HPDE6-E6E7 (cell line): Measurements from ENCODE around the gene ZP4.
"Not testable (repeated sequence)": the region's sequence is repeated elsewhere in the genome, so short reads cannot be mapped to it uniquely, and the experiment has no call there.

Source experiments
- DNase-seq: peaks from one replicate; pipeline ENCODE4 v3.0.0; 2011; ENCODE audit warnings: missing footprints; ENCODE audit errors: extremely low spot score

The ZP4 gene

DNA sequence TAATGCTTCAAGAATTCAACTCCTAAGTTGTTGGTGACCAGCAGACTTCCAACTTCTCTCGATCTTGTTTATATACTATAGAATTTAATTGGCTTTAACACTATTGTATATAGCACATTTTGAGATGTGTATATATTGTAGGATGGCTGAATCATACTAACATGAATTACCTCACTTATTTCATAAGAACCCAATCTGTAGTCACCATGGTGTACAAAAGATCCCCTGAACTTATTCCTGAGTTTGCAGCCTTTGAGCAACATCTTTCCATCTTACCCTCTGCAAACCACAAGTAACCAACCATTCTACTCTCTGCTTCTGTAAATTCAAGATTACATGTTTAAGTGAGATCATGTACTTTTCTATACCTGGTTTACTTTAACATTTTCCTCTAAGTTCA, 12.3 kb downstream of the ZP4 start:
- no peak for DNase-seq

DNA sequence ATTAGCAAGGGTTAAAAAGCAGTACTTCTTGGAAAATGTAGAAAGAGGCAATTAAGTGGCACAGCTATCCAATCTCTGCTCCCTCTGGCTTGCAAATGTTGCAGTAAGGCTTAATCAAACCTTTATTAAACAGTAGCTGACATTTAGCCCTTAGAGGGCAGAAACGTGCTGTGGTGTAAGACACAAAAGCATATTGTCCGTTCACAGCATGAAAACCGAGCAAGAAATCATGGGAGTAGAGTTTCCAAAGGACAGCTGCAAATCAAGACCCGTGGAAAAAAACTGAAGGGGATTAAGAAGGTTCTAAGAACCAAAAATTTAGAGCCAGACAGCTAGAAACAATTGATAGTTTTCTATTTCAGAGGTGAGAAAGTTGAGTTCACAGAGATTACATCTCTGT, 13.1 kb downstream of the ZP4 start:
- DNase-seq = no peak

DNA sequence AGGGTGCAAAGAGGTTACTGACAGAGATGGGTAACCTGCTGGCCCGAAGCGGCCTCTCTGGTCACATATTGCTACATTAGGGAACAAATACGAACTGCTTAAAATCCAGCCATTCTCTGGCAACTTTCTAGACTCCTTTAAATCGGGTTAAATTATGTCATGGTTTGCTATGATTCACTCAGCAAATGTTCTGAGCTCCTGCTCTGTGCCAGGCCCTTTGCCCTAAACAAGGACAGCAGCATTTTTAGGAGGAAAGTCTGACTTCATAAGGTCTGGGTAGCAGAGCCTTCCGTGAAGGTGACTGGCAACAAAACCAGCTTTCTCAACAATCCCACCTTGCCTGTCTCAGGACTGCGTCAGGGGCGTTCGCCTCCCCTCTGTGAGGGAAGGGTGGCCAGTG, 15.4 kb downstream of the ZP4 start:
- DNase-seq = no peak

DNA sequence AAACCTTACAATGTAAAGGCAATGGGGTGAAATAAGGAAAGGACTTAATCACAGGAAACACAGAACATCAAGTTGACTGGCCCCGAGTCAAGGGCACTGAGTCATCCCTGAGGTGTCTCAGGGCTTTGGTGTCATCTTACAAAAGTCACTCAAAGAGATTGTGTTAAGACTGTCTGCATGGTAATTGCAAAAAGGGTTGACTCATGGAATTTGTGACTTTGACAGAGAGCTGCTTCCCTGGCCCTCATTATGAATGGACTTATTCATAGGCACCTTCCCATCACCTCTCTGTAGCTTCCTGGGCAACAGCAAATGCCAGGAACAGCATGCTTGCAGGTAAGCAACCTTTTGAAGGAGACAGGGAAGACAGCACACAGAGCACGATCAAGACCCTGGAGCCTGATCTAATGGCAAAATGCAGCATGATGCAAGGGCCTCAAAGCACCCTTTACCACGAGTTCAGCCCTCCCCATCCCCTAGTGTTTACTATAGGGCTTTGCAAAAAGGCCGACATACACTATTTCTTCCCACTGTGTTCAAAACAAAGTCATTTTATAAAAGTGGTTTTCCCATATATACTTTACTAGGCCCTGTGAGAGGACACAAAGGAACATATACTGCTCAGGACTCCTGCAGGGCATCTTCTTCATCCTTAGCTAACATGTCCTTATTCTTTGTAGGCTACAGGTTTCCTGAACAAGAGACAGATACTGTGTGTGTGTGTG, 17.1 kb downstream of the ZP4 start:
- DNase-seq = peak; percentile 84

DNA sequence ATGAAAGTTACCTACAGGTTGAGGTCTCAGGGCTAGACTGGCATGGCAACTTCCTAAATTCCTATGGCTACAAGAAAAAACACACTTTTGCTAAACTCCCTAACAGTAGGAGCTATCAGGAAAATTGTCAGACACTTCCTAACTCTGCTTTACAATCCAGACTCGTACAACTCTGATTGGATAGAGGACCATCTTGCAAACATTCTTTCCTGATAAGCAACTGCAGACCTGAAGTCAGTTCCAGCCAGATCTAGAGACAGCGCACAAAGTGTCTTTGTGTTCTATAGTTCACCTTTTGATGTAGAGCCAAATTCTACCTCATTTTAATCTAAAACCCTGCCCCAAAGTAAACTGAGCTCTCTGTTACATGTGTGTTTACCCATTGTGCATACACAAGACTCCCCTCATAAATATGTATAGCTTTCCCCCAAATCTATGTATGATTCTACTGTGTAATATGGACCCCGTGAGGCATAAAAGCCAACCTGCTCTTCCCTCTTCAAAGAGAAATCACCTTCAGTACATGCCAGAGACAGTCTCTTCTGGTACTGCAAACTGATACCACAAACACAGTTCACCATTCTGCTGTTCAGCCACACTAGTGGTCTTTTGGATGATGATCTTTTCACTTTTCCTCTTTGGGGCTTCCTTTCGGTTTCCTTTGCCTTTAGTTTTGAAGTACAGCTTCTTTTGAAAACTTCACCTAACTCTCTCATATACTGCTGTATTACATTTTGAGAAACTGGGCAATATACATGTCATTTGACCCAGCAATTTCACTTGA, 21.7 kb downstream of the ZP4 start:
- DNase-seq = no peak

DNA sequence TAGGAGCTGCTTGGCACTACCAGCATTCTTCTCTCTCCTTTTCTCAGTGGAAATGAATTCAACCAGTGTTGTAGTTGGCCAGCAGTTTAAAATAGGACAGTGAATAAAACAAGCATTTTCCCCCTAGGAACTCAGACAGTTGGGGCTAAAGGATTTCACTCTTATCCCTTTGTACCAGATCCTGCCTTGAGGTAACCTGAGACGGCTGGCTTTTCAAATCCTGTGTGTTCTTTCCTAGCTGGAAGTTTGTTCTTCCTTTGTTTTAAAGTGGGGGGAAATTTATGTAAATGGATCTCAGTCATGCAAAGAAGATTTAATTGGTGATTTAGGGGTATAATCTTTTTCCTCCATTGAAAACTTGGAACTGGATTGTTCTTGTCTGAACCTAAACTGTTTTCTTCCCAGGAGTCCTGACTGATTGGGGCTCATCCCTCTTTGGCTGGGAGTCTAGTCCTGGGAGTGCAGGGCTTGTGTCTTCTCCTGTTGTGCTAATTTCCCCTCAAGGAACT, 23.3 kb downstream of the ZP4 start:
- DNase-seq = no peak

DNA sequence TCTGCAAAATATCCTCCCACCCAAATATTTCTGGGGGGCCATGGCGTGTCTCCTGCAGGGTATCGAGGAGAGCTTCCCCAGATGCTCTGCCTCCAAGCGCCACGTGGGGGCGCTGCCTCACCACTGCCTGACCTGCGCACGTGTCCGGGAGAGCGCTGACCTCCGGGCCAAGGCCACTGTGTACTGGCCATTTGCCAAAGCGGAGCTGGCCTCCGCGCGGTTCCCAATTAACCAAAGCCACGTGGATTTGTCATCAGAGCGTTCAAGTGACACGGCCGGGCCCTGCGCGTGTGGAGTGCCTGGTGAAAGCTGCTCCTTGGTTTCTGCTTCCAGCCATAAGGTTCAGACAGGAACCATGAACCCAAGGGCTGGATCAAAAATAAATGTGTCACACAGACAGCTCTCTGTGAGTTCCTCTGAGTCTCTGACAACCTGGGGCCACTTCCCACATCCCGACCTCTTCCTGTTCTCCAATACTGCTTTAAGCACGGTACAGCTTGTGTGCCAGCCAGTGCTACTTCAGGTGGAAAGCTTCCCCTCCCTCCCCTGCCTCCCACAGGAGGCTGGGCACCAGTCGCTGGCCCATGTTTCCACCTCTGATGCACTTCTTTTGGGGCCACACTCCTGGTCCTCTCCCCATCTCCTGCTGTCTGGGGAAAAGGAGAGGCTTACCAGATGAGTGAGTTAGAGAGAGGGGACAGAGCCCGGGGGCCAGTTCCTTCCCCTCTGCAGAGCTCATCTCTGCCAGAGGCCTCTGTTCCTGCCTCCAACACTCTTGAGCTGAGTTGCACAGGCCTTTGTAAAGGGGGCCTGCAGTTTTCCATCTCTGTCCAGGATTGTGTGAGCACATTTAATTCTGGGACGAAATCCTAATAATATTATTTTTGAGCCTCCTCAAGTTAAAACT, 26.1 kb downstream of the ZP4 start:
- DNase-seq = peak; percentile 46

DNA sequence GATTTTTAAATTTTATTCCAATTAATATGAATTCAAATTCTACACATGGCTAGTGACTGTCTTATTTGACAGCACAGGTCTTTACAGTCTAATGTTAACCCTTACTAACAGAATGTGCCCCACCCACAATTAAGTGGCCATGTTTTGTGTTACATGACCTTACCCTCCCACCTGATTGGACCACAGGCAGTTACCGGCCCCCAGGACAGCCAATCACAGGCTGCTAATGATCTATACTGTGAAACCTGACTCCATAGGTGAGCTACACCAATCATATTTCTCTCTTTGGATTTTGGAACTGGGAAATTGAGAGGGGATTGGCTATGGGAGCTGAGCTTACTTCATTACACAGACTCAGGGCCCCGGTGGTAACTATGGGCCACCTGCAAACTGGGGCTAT, 27.5 kb downstream of the ZP4 start:
- DNase-seq = no peak

DNA sequence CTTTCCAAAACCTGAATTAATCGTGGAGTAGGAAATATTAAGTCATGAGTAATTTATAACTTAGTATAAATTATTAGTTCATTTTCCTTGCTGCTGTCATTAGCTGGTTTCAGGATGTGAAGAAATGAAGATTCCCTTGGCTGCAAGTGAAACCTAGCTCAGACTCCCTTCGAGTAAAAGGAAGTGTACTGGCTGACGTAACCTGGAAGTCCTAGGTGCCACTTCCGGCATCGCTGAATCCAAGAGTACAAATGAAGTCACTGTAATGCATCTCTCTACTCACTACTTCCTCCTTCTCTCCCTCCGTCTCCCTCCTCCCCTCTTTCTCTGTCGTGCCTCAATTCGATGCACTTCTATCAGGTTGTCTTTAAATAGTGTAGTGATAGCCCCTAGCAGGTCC, 28.8 kb downstream of the ZP4 start:
- no peak for DNase-seq

DNA sequence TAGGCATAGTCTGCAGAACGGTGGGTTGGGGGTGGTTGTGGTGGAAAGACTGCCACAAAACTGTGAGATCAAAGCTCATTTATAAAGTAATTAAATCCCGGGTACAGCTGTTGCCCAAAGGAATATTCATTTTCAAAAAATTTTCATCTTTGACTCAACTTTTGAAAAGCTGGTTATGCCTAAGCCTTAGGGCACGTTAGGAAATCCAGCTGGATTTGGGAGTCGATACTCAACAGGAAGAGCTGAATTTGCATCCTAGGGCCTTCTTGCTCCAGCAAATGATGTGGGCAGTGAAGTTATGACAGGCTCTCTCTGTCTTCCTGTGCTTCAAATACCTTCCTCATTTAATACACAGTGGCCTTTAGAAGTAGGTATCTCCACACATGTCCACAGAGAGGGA, 31.7 kb downstream of the ZP4 start:
- DNase-seq = no peak

DNA sequence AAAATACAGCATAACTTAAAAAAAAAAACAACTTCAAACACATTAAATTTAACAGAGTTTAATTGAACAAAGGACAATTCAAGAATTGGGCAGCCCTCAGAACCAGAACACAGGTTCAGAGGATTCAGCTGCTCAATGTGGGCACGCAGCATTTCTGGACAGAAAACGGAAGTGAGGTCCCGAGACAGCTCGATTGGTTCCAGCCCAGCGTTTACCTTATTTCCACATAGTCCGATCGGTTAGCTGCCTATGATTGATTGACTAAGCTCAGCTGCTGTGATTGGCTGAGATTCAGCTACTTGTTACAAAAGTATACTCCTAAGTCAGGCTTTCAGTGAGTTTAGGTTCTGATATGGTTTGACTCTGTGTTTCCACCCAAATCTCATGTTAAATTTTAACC, 33.3 kb downstream of the ZP4 start:
- no peak for DNase-seq

DNA sequence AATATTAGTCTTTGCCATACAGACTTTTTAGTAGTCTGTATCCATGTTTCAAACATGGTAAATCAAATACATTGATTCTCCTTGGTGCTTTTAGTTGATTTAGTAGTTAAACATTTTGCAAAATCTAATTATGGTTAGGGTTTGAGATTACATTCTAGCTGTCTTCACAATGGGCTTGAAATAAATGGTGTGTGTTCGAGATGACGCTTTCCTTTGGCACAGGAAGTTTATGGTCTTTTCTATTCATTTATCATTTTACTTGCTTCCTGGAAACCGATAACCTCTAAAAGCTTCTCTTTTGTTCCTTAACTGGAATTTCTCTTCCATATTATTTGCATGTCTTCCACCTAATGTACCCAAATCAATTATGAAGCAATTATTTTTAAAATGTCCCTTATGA, 38.4 kb downstream of the ZP4 start:
- no peak for DNase-seq

DNA sequence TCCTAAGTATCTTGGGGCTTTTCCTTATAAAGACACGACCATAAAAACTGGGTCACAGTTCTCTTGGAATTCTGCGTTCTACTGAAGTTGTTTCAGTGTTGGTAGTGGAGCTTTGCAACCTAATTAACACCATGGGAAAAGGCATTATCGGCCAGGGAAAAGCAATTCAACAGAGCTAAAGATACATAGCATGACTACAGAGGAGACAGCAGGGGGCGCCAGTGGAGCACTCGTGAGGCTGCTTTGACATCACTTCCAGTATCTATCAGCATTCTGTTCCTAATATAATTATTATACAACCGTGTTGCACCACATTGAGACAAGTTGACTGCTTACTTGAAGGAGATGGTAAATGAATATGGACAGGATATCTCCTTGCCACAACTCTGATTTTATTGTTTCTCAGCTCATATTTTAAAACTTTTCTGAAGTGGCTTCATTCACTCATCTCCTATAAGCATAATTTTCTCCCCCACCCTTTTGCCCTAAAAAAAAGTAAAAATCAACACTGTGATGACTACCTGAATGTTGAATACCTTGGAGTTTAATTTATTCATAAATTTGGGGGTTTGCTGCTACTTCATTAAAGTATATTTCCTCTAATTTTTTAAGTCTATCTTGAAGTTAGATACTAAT, 39.4 kb downstream of the ZP4 start:
- DNase-seq = peak; percentile 28

DNA sequence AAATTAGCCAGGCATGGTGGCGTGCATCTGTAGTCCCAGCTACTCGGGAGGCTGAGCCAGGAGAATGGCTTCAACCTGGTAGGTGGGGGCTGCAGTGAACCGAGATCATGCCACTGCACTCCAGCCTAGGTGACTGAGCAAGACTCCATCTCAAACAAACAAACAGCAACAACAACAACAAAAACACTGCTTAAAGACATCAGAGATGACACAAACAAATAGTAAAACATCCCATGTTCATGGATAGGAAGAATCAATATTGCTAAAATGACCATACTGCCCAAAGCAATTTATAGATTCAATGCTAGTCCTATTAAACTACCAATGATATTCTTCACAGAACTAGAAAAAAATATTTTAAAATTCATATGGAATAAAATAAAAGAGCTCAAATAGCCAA, 47.2 kb downstream of the ZP4 start:
- DNase-seq = not testable (repeated sequence)

DNA sequence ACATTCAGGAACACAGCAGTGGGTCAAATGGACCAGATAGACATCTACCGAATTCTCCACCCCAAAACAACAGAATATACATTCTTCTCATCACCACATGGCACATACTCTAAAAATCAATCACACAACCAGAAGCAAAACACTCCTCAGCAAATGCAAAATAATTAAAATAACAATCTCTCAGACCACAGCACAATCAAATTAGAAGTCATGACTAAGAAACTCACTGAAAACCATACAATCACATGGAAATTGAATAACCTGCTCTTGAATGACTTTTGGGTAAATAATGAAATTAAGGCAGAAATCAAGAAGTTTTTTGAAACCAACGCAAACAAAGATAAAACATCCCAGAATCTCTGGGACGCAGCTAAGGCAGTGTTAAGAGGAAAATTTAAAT, 49.2 kb downstream of the ZP4 start:
- DNase-seq = no peak

DNA sequence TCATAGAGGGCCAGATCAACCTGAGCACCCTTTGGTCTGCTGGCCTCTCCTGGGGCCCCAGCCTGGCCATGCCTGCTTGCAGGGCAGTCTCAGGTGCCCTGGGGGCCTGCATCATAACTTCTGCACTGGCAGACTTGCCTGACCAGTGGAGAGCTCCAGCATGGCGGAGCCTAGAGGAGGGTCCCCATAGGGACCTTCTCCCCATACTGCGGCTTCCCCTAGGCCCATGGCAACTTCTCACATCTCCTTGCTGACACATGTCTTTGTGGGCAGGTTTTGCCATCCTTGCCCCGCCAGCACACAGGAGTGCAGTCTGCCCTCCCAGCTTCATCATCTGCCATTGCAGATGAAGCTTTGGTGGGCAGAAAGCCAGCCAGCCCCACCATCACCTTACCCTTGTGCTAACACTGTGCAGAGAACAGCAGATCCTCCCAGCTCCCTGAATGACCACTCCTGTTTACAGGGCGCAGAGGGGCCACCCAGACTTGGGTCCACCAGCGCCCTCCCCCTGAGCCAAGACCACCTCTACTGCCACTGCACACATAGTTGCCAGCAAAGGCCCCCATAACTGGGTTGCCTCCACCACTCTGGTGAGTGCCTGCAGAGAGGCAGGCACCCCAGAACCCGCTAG, 51.7 kb downstream of the ZP4 start:
- no peak for DNase-seq

DNA sequence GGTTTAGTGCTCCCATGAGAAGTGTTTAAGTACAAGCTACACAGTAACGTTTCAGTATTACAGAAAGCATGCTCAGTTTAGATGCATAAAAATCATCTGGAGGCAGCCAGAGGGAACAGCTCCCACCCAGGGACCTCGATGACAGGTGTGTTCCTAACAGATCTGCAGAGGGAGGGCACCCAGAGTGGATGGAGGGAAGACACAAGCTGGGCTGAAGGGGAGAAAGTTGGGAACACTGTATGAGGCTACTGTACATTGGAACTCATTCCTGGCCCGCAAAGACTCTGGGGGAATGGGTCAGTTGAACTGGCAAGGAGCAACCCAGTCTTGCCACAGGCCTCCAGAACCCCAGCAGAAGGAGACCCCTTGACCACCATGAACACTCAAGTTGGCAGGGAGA, 52.4 kb downstream of the ZP4 start:
- no peak for DNase-seq

DNA sequence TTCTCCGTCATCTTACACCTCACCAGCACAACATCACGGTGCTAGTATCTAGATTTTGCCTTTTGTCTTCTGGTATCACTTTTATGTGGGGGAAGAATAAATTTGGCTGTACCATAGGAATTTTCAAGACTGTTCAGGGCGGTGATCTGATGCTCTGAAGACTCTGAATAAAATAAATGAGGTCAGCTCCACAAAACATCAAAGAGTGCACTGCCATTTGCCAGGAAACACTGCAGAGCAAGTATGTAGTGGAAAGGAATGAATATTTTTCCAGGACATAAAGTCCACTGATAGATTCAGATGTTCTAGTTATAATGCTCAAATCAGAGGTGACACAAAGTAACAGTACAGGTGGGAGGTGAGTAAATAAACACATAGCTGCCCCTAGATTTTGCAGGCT, 56.3 kb downstream of the ZP4 start:
- DNase-seq = no peak

DNA sequence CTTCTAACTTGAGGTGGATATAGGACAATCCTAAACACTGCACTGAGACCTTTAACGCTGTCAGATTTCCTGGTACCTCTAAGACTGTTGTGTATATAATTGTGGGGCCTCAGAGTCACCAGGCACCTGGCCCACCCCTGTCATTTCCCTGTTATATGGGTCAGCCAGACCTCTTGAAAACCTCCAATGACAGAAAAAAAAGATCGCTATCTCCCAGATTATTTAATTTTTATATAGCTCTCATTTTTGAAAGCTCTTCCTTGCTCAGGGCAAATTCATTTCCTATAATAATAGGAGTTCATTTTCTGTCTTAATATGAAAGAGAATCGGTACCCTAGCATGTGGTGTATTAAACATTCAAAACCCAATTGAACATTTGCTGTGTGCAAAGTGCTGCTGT, 56.7 kb downstream of the ZP4 start:
- no peak for DNase-seq

DNA sequence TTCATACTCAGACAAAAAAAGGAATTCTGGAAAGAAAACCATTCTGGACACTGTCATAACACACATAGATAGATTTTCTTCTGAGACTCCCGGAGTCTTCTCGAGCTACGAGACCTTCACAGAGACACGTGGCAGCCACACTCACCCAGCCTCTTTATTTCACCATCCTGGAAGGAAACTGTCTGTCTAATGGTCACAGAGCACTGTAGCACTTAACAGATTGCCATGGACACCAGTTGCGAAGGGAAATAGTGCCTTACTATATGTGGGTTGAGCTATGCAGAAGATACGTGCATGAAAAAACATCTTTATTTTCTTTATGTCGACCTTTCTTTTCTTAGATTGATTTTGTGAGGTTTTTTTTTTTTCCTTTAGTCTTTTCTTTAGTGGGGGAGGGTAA, 57.9 kb downstream of the ZP4 start:
- no peak for DNase-seq
